ENCODE measurements around the gene VSNL1.

GRCh38 chr2:17588031-17588430 lies 47.5 kb downstream of the VSNL1 start:
- TF ChIP-seq POLR2A (IDR thresholded peaks at IDR 0.05) (no peak), CTCF (IDR thresholded peaks at IDR 0.05) (no peak)
